KMS-11 (cell line): ENCODE measurements around the gene DNLZ.

Experiments
- H2AFZ ChIP-seq: fragments of 200-600 bp; sonication (generic); 2 replicates; pipeline ENCODE4 v1.6.1; 2016; ENCODE audit warnings: antibody characterized with exemption, mixed run types, low read depth
- H3K27ac ChIP-seq: fragments of 200-600 bp; sonication (generic); 2 replicates; pipeline ENCODE4 v1.6.1; 2016; ENCODE audit warnings: mild to moderate bottlenecking, mixed run types
- H3K27me3 ChIP-seq: fragments of 200-600 bp; sonication (generic); 2 replicates; pipeline ENCODE4 v1.6.1; 2017; ENCODE audit warnings: mild to moderate bottlenecking, low read depth, mixed run types, moderate library complexity; ENCODE audit not compliant: insufficient read depth
- H3K36me3 ChIP-seq: fragments of 200-600 bp; sonication (generic); 2 replicates; pipeline ENCODE4 v1.6.1; 2017; ENCODE audit warnings: mild to moderate bottlenecking, mixed run types; ENCODE audit not compliant: insufficient read depth
- H3K4me1 ChIP-seq: fragments of 200-600 bp; sonication (generic); 2 replicates; pipeline ENCODE4 v1.6.1; 2016; ENCODE audit warnings: mild to moderate bottlenecking, low read depth, mixed run types; ENCODE audit not compliant: poor library complexity, severe bottlenecking
- H3K4me2 ChIP-seq: fragments of 200-600 bp; sonication (generic); 2 replicates; pipeline ENCODE4 v1.7.0; 2016; ENCODE audit warnings: mild to moderate bottlenecking, mixed run types
- H3K4me3 ChIP-seq: fragments of 200-600 bp; sonication (generic); IDR thresholded peaks from 2 replicates; pipeline ENCODE4 v1.6.1; 2017; ENCODE audit warnings: low read depth, low read length, mixed read lengths; ENCODE audit not compliant: insufficient read depth
- H3K79me2 ChIP-seq: fragments of 200-600 bp; sonication (generic); 2 replicates; pipeline ENCODE4 v1.6.1; 2016; ENCODE audit warnings: low read depth, mixed run types; ENCODE audit not compliant: insufficient read depth
- H3K9ac ChIP-seq: fragments of 200-600 bp; sonication (generic); 2 replicates; pipeline ENCODE4 v1.6.1; 2016; ENCODE audit warnings: mild to moderate bottlenecking, mixed run types
- H4K20me1 ChIP-seq: fragments of 200-600 bp; sonication (generic); 2 replicates; pipeline ENCODE4 v1.6.1; 2016; ENCODE audit warnings: mild to moderate bottlenecking, mixed run types; ENCODE audit not compliant: insufficient read depth
- TF ChIP-seq, protein P1 (sequence below): fragments of 200-600 bp; sonication (generic); conservative IDR thresholded peaks from 2 replicates; pipeline ENCODE4 v1.6.1; 2017; ENCODE audit warnings: low read depth, mild to moderate bottlenecking, antibody characterized with exemption, low read length, moderate library complexity, mixed read lengths

Gene DNLZ

DNA sequence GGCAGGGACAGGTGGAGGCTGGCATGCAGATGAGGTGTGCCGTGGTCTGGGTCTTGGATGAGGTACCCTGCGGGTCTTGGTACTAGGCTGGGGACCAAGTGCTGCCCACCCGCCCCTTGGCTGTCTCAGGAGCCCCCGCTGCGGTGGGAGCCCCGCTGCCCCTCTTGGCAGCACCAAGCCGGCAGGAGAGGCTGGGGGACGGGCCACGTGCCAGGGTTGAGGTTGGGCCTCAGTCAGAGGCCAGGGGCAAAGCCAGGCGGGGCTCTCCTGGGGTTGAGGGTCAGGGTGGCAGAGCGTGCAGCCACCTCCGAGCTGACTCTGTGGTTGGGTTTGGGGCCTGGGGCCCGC is 8.0 kb upstream of the DNLZ start:
- TF ChIP-seq, protein P1, sequence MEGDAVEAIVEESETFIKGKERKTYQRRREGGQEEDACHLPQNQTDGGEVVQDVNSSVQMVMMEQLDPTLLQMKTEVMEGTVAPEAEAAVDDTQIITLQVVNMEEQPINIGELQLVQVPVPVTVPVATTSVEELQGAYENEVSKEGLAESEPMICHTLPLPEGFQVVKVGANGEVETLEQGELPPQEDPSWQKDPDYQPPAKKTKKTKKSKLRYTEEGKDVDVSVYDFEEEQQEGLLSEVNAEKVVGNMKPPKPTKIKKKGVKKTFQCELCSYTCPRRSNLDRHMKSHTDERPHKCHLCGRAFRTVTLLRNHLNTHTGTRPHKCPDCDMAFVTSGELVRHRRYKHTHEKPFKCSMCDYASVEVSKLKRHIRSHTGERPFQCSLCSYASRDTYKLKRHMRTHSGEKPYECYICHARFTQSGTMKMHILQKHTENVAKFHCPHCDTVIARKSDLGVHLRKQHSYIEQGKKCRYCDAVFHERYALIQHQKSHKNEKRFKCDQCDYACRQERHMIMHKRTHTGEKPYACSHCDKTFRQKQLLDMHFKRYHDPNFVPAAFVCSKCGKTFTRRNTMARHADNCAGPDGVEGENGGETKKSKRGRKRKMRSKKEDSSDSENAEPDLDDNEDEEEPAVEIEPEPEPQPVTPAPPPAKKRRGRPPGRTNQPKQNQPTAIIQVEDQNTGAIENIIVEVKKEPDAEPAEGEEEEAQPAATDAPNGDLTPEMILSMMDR = no peak
- Histone ChIP-seq H3K27ac (no peak overlapping the region), H4K20me1 (no peaks in the 10 kb centered on the region), H2AFZ (no peak overlapping the region), H3K4me1 (no peaks in the 10 kb centered on the region), H3K9ac (no peak overlapping the region), H3K4me2 (no peak overlapping the region), H3K79me2 (no peaks in the 10 kb centered on the region), H3K36me3 (no peaks in the 10 kb centered on the region), H3K27me3 (no peaks in the 10 kb centered on the region), H3K4me3 (no peak overlapping the region)

DNA sequence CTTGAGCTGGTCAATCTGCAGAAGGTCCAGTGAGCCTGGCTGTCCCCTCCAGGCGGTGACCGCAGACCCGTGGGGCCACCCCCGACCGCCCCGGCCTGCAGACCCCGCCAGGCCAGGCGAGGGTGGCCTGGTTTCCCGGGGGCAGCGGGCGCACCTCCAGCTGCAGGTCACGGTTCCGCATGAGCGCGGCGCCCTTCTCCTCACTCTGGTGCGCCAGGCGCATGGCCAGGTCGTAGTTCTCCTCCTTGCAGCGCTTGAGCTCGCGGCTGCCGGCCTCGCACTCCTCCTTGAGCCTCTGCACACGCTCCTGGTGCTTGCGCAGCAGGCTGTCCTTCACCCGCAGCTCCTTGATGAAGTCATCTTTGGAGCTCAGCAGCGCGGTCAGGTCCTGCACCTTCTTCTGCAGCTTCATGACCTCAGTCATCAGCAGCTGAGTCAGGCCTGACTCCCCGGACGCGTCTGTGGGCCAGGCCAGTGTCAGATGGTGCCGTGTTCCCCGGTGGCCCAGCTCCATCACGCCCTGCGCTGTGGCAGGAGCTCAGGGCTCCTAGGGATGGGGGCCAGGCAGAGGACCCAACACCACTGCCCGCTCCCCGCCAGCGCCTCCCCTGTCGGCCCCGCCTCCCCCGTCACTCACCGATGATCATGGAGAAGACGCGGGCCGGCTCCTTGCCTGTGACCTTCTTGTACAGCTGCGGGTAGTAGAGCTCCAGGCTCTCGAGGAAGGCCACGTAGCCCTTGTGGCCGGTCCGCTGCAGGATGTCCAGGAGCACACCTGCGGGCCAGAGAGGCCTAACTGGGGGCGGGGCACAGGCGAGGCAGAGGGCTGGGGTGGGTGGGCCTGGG is 7.4 kb upstream of the DNLZ start:
- Histone ChIP-seq H3K9ac (no peak overlapping the region), H4K20me1 (no peaks in the 10 kb centered on the region), H3K27ac (no peak overlapping the region), H3K4me2 (no peak overlapping the region), H3K4me3 (no peak overlapping the region), H3K36me3 (no peaks in the 10 kb centered on the region), H3K4me1 (no peaks in the 10 kb centered on the region), H3K27me3 (no peaks in the 10 kb centered on the region), H3K79me2 (no peaks in the 10 kb centered on the region), H2AFZ (no peak overlapping the region)
- TF ChIP-seq, protein P1 = no peak

DNA sequence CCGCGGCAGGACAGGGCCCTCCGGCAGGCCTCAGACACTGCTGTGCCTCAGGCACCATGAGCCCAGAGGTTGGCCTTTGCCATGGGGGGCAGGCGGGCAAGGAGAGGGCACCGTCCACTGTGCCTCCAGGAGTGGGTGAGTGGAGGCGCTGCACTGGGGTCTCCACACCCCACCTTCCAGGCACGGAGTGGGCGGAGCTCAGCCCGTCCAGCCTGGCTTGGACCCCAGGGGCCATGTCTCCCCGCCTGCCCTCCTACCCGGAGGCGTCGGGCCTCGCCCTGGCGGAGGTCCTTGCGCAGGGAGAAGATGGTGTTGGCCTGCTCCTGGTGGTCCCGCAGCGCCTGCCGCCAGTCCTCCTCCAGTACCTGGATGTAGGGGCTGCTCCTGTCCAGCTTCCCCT is 6.5 kb upstream of the DNLZ start:
- no peak overlapping the region for H3K4me2 ChIP-seq
- H3K27ac ChIP-seq = no peak overlapping the region
- no peaks in the 10 kb centered on the region for H4K20me1 ChIP-seq
- no peaks in the 10 kb centered on the region for H3K27me3 ChIP-seq
- H3K79me2 ChIP-seq = no peaks in the 10 kb centered on the region
- no peak overlapping the region for H3K4me3 ChIP-seq
- no peak overlapping the region for H3K9ac ChIP-seq
- TF ChIP-seq, protein P1 = no peak
- no peak overlapping the region for H2AFZ ChIP-seq
- H3K4me1 ChIP-seq = no peaks in the 10 kb centered on the region
- H3K36me3 ChIP-seq = no peaks in the 10 kb centered on the region

DNA sequence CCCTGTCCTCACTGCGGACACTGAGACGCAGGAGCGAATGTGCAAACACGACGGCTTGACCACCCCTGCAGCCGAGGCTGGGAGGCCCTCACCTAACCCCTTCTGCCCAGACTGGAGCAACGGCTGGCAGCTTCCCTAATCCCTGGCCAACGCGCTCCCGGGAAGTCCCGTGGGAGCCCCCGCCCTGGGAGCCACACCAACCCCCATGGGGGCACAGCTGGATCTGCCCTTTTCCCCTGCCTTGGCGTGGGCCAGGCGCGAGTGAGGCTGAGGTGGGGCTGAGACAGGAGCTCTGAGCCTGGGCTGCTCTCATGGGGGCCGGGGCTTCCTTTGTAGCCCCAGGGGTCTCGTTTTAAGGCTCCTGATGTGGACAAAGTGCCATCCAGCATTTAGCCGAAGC is 4.6 kb upstream of the DNLZ start:
- Histone ChIP-seq H4K20me1 (no peaks in the 10 kb centered on the region), H3K4me1 (peaks cover 4% of the 10 kb centered on the region)

More for the DNA sequence above, 4.6 kb upstream of the DNLZ start:
- H3K27me3 ChIP-seq = no peaks in the 10 kb centered on the region
- H3K4me2 ChIP-seq = no peak overlapping the region
- no peaks in the 10 kb centered on the region for H3K79me2 ChIP-seq
- TF ChIP-seq, protein P1 = no peak
- no peak overlapping the region for H3K9ac ChIP-seq
- H3K27ac ChIP-seq = no peak overlapping the region
- no peak overlapping the region for H2AFZ ChIP-seq
- no peak overlapping the region for H3K4me3 ChIP-seq
- no peaks in the 10 kb centered on the region for H3K36me3 ChIP-seq
